HepG2 (cell line): ENCODE data around the gene JMJD8. TPM values are rescaled to one million over a fixed set of nuclear protein-coding genes. Genes with fewer than 3 reads are reported as not detected.

Experiments used
- ATAC-seq: fragments of 200-7000 bp; cut with Tn5 transposase; 3 replicates; pipeline ENCODE4 v1.9.1; 2020; ENCODE audit warnings: mild to moderate bottlenecking, moderate library complexity
- BruUV-seq: library from RNA; stranded (reverse); fragments of 400-500 nt; replicated peaks from 2 replicates; lab custom pipeline; 2021; lab: Mats Ljungman, UMichigan
- CTCF ChIA-PET: fragments of 300-600 bp; formaldehyde crosslinking; extraction: SDS; loops from one replicate; lab custom pipeline; 2021; ENCODE audit warnings: low total read pairs, inconsistent platforms, low intra/inter-chr PET ratio; lab: Yijun Ruan, JAX
- POLR2A ChIA-PET: fragments of 350-600 bp; sonication (Branson Sonifier 250); formaldehyde crosslinking; loops from one replicate; lab custom pipeline; 2020; ENCODE audit warnings: antibody characterized with exemption, inconsistent platforms; lab: Yijun Ruan, JAX
- DNase-seq: peaks from one replicate; pipeline ENCODE4 v3.0.0-alpha.2; 2015; ENCODE audit warnings: low spot score
- FAIRE-seq: peaks from 3 replicates; lab custom pipeline; 2011; peaks lifted over from hg19 to GRCh38; lab: Jason Lieb, UNC
- H2AFZ ChIP-seq: one replicate; pipeline ENCODE4 v1.6.1; 2011; ENCODE audit warnings: low read length, inconsistent platforms
- H3K27ac ChIP-seq: fragments of 300-600 bp; 3 replicates; pipeline ENCODE4 v1.8.0; 2011; ENCODE audit warnings: mixed run types, mild to moderate bottlenecking, mixed read lengths, low read length, inconsistent platforms; ENCODE audit not compliant: insufficient read depth; ENCODE audit errors: extremely low read length
- H3K27me3 ChIP-seq, 2 experiments: fragments of 200-600 bp in 1 of 2; 2 replicates in 1 of 2; 3 replicates in 1 of 2; pipeline versions ENCODE4 v1.6.0 to v1.8.0; 2011; ENCODE audit warnings: low read length in 2 of 2, mild to moderate bottlenecking in 2 of 2, moderate library complexity in 2 of 2, inconsistent platforms in 1 of 2; ENCODE audit not compliant: insufficient read depth in 2 of 2, control insufficient read depth in 1 of 2
- H3K36me3 ChIP-seq, 2 experiments: fragments of 200-600 bp in 1 of 2; replicated peaks in 1 of 2; 2 replicates in 1 of 2; 3 replicates in 1 of 2; pipeline versions ENCODE4 v1.5.1 to v1.8.0; 2011; ENCODE audit warnings: low read length in 2 of 2, inconsistent platforms in 1 of 2; ENCODE audit not compliant: insufficient read depth in 2 of 2, control insufficient read depth in 1 of 2
- H3K4me1 ChIP-seq: 2 replicates; pipeline ENCODE4 v1.5.1; 2012; ENCODE audit warnings: low read length, inconsistent platforms; ENCODE audit not compliant: insufficient read depth
- H3K4me2 ChIP-seq: 2 replicates; pipeline ENCODE4 v1.6.0; 2011; ENCODE audit warnings: low read depth, low read length, inconsistent platforms
- H3K4me3 ChIP-seq, 3 experiments: fragments of 200-600 bp in 1 of 3; sonication (generic), shearing (Covaris generic) in 1 of 3; replicated peaks in 1 of 3; 2 replicates each; pipeline ENCODE4 v1.5.1; 2011 to 2016; ENCODE audit warnings: low read length in 3 of 3, inconsistent platforms in 2 of 3, low read depth in 2 of 3, mild to moderate bottlenecking in 2 of 3, control low read depth in 1 of 3, mixed read lengths in 1 of 3; ENCODE audit not compliant: insufficient read depth in 1 of 3
- H3K79me2 ChIP-seq: one replicate; pipeline ENCODE4 v1.6.1; 2011; ENCODE audit warnings: low read length, inconsistent platforms; ENCODE audit not compliant: insufficient read depth
- H3K9ac ChIP-seq: 2 replicates; pipeline ENCODE4 v1.6.0; 2011; ENCODE audit warnings: mild to moderate bottlenecking, low read depth, low read length, inconsistent platforms; ENCODE audit not compliant: insufficient read depth
- H3K9me3 ChIP-seq: 2 replicates; pipeline ENCODE4 v1.5.1; 2012; ENCODE audit warnings: mild to moderate bottlenecking, low read length
- H4K20me1 ChIP-seq: 2 replicates; pipeline ENCODE4 v1.6.0; 2011; ENCODE audit warnings: inconsistent platforms, mild to moderate bottlenecking, low read length, moderate library complexity; ENCODE audit not compliant: insufficient read depth
- CCDC6 ChIP-seq: sonication (generic); formaldehyde crosslinking; IDR thresholded peaks from 2 replicates; pipeline ENCODE4 v1.8.1; 2022; ENCODE audit warnings: mild to moderate bottlenecking, missing genetic modification reagents, moderate library complexity
- EP300 ChIP-seq, 3 experiments: sonication (generic) in 1 of 3; formaldehyde crosslinking in 1 of 3; IDR thresholded peaks; 2 replicates each; pipeline versions ENCODE4 v1.5.1 to v1.6.1; 2011 to 2020; ENCODE audit warnings: low read depth in 2 of 3, low read length in 2 of 3, borderline replicate concordance in 1 of 3, improper control_type of control experiment in 1 of 3, mild to moderate bottlenecking in 1 of 3, missing genetic modification reagents in 1 of 3, moderate library complexity in 1 of 3
- FOXA3 ChIP-seq: IDR thresholded peaks from 2 replicates; pipeline ENCODE4 v1.6.1; 2016; ENCODE audit warnings: missing genetic modification reagents, missing compliant biosample characterization
- FUBP1 ChIP-seq: sonication (generic); formaldehyde crosslinking; IDR thresholded peaks from 2 replicates; pipeline ENCODE4 v1.5.1; 2020; ENCODE audit warnings: missing genetic modification reagents, mild to moderate bottlenecking, borderline replicate concordance
- KDM2A ChIP-seq: sonication (generic); formaldehyde crosslinking; IDR thresholded peaks from 2 replicates; pipeline ENCODE4 v1.4.0; 2020; ENCODE audit warnings: low read depth, missing genetic modification reagents, borderline replicate concordance
- MXD3 ChIP-seq: IDR thresholded peaks from 2 replicates; pipeline ENCODE4 v1.6.1; 2016; ENCODE audit warnings: mild to moderate bottlenecking, missing biosample characterization, missing genetic modification reagents
- NFKBIZ ChIP-seq: IDR thresholded peaks from 2 replicates; pipeline ENCODE4 v1.6.1; 2018; ENCODE audit warnings: missing genetic modification reagents, missing compliant biosample characterization
- NRL ChIP-seq: sonication (generic); formaldehyde crosslinking; IDR thresholded peaks from 2 replicates; pipeline ENCODE4 v1.5.0; 2020; ENCODE audit warnings: missing genetic modification reagents, mild to moderate bottlenecking, moderate library complexity, borderline replicate concordance
- POLR2G ChIP-seq: fragments of 200-400 bp; formaldehyde crosslinking; IDR thresholded peaks from 2 replicates; pipeline ENCODE4 v1.6.1; 2018; ENCODE audit warnings: mild to moderate bottlenecking, low read depth, low read length, moderate library complexity
- THAP8 ChIP-seq: sonication (generic); formaldehyde crosslinking; IDR thresholded peaks from 2 replicates; pipeline ENCODE4 v1.5.1; 2020; ENCODE audit warnings: missing genetic modification reagents, mild to moderate bottlenecking, borderline replicate concordance
- TOE1 ChIP-seq: sonication (generic); formaldehyde crosslinking; IDR thresholded peaks from 2 replicates; pipeline ENCODE4 v1.4.0; 2020; ENCODE audit warnings: mild to moderate bottlenecking, missing genetic modification reagents
- ZFP91 ChIP-seq: sonication (generic); formaldehyde crosslinking; IDR thresholded peaks from 2 replicates; pipeline ENCODE4 v1.9.0; 2022; ENCODE audit warnings: missing genetic modification reagents, mild to moderate bottlenecking, borderline replicate concordance
- ZFYVE20 ChIP-seq: sonication (generic); formaldehyde crosslinking; IDR thresholded peaks from 2 replicates; pipeline ENCODE4 v1.8.0; 2023; ENCODE audit warnings: low read depth, mild to moderate bottlenecking, moderate library complexity, missing genetic modification reagents, borderline replicate concordance
- ZNF34 ChIP-seq: sonication (generic); formaldehyde crosslinking; IDR thresholded peaks from 2 replicates; pipeline ENCODE4 v1.4.0; 2020; ENCODE audit warnings: mild to moderate bottlenecking, missing genetic modification reagents, borderline replicate concordance
- ZNF615 ChIP-seq: sonication (generic); formaldehyde crosslinking; IDR thresholded peaks from 2 replicates; pipeline ENCODE4 v1.5.0; 2020; ENCODE audit warnings: mild to moderate bottlenecking, missing genetic modification reagents, borderline replicate concordance
- ZNF678 ChIP-seq: sonication (generic); formaldehyde crosslinking; IDR thresholded peaks from 2 replicates; pipeline ENCODE4 v1.4.0; 2020; ENCODE audit warnings: mild to moderate bottlenecking, missing genetic modification reagents
- ZNF749 ChIP-seq: sonication (generic); formaldehyde crosslinking; IDR thresholded peaks from 2 replicates; pipeline ENCODE4 v1.8.0; 2022; ENCODE audit warnings: mild to moderate bottlenecking, missing genetic modification reagents, moderate library complexity, borderline replicate concordance
- ZNF776 ChIP-seq: sonication (generic); formaldehyde crosslinking; IDR thresholded peaks from 2 replicates; pipeline ENCODE4 v1.4.0; 2020; ENCODE audit warnings: mild to moderate bottlenecking, missing genetic modification reagents
- WGBS: methylation state at CpG from one replicate; pipeline ENCODE4 v1.1.6; 2017; ENCODE audit warnings: low lambda C conversion rate; 5-methylcytosine and 5-hydroxymethylcytosine counted together
- in situ Hi-C: cut with HindIII; loops from 2 replicates; pipeline ENCODE4 v1.10.0; 2017; ENCODE audit warnings: low pct_unique_long_range_greater_than_20kb; ENCODE audit not compliant: extremely low pct_ligation_motif_present
- intact Hi-C: fragments of 100-400 bp; cut with micrococcal nuclease; formaldehyde crosslinking; loops from one replicate; pipeline ENCODE4 v1.10.0; 2022; ENCODE audit not compliant: unreplicated experiment
- polyA plus RNA-seq, 8 experiments: library from polyadenylated mRNA; depleted of rRNA in 3 of 8; stranded (reverse) in 7 of 8; unstranded in 1 of 8; fragments of >200 nt; fragmentation: Illumina TruSeq in 4 of 8; extraction: Trizol in 4 of 8; gene quantifications; 2 replicates each; pipeline versions ENCODE4 v1.2.1 to v1.2.3, GENCODE V29; 2011 to 2016; ENCODE audit warnings: low read depth in 4 of 8, missing spikeins in 1 of 8, mixed read lengths in 1 of 8; ENCODE audit not compliant: insufficient read depth in 1 of 8
- total RNA-seq, 5 experiments: library from RNA; depleted of rRNA; stranded (reverse); fragments of >200 nt; fragmentation: Illumina TruSeq; extraction: Trizol; gene quantifications; 2 replicates each; pipeline ENCODE4 v1.2.3, GENCODE V29; 2016; ENCODE audit warnings: low read depth in 1 of 5

The JMJD8 gene
- total and polyA plus RNA-seq, 2 of the 13 experiments (the other 11 are each of a cell fraction or from before 2014, with no cell fraction given) = 2.6 to 11.8 TPM

- in situ Hi-C loops = no loop called here
- no peak overlapping the region for H3K9ac ChIP-seq
- ChIA-PET CTCF (no interaction called here), POLR2A (interaction anchor here (1.2 to 2.6 kb wide), 3 partner anchors 10 to 35 kb away, joined by 3 to 14 read pairs (median 7); partner anchors contain the start of genes CIAO3 and MSLN)
- H3K9me3 ChIP-seq = no peaks in the 10 kb centered on the region
- 81% methylated on average over 3 of the region's 23 CpGs for WGBS
- H3K4me2 ChIP-seq = no peak overlapping the region
- H3K36me3 ChIP-seq = no peaks in the 10 kb centered on the region
- DNase-seq = no peak
- H3K4me1 ChIP-seq = peaks cover 19% of the 10 kb centered on the region
- BruUV-seq = no TSS peak
- H3K27ac ChIP-seq = no peak overlapping the region
- H3K27me3 ChIP-seq = peaks cover 0 to 3% of the 10 kb centered on the region in 2 experiments; a peak in 1 of 5 replicates
- no peaks in the 10 kb centered on the region for H4K20me1 ChIP-seq
- H3K4me3 ChIP-seq = no peak overlapping the region
- intact Hi-C loops = no loop called here
- H2AFZ ChIP-seq = no peak overlapping the region
- ATAC-seq = no peak
- no peaks in the 10 kb centered on the region for H3K79me2 ChIP-seq
- no peak for FAIRE-seq
- TF ChIP-seq POLR2G = peak; percentile 6; the same call in 1 of the 2 replicates
- no peak for TF ChIP-seq TOE1 (CRISPR knock-in tag)
- TF ChIP-seq ZNF615 = no peak
- no peak for TF ChIP-seq THAP8 (CRISPR knock-in tag)
- TF ChIP-seq ZNF678 (CRISPR knock-in tag) = no peak
- TF ChIP-seq FUBP1 (CRISPR knock-in tag) = no peak
- TF ChIP-seq ZNF749 (CRISPR knock-in tag) = no peak
- no peak for TF ChIP-seq ZFYVE20 (CRISPR knock-in tag)
- no peak for TF ChIP-seq ZFP91 (CRISPR knock-in tag)
- no peak for TF ChIP-seq EP300 (IDR thresholded peaks at IDR 0.05; ENCODE audit: low read depth in 2 of 2, low read length in 2 of 2)
- no peak for TF ChIP-seq EP300 (CRISPR knock-in tag; IDR thresholded peaks at IDR 0.05; ENCODE audit: borderline replicate concordance)
- no peak for TF ChIP-seq CCDC6 (CRISPR knock-in tag)
- no peak for TF ChIP-seq ZNF34
- no peak for TF ChIP-seq FOXA3 (CRISPR knock-in tag)
- TF ChIP-seq ZNF776 (CRISPR knock-in tag) = 0 out of 2 replicates have a peak, but pooled peaks have one; percentile 0
- TF ChIP-seq MXD3 (CRISPR knock-in tag) = no peak
- TF ChIP-seq NRL (CRISPR knock-in tag) = 0 out of 2 replicates have a peak, but pooled peaks have one; percentile 4
- TF ChIP-seq NFKBIZ (CRISPR knock-in tag) = no peak
- peak; percentile 45; the same call in 1 of the 2 replicates for TF ChIP-seq KDM2A (CRISPR knock-in tag)
These were observed 41.5 kb upstream of the JMJD8 start for GRCh38 chr16:725463-726187.
